ENCODE data around the gene EPHB1.

The EPHB1 gene

DNA sequence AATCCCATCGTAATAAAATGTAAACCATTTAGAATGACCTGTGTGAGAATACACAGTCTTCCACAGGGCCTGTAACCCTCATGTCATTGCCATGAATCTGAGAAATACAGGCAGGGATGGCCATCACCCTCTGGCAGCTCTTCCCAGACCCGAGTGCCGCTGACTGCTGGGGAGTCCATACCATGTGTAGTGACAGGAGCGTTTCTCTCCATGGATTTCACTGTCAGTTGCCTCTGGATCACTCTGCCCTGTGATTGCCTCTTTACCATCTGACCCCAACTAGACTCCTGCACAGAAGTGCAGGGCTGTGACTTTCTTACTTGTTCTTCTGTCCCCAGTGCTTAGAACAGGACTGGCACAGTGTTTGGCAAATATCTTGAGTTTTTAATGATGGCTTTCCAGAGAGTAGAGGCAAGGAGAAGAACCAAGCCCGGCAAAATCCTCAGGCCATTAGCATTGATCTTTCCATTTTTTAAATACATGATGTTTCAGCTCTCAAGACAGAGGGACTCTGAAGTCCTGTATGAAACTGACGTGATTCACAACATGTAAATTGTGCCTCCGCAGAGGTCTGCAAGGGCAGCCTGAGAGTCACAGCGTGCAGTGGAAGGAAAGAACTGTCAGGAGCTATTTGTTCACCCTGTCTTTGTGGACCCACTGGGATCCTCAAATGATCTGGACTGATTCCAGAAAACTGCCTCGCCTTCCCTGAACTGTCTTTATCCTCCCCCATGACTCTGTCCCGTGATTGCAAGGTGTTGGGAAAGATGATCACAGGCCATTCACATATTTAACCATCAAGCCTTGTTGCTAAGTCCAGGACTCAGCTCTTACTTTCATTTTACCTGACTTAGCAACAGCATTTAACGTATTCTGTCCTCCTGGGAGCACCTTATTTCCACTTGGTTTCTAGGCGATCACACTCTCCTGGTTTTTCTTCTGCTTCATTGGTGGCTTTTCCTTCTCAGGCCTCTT lies 354.9 kb downstream of the EPHB1 start:
- TF ChIP-seq, protein P1, sequence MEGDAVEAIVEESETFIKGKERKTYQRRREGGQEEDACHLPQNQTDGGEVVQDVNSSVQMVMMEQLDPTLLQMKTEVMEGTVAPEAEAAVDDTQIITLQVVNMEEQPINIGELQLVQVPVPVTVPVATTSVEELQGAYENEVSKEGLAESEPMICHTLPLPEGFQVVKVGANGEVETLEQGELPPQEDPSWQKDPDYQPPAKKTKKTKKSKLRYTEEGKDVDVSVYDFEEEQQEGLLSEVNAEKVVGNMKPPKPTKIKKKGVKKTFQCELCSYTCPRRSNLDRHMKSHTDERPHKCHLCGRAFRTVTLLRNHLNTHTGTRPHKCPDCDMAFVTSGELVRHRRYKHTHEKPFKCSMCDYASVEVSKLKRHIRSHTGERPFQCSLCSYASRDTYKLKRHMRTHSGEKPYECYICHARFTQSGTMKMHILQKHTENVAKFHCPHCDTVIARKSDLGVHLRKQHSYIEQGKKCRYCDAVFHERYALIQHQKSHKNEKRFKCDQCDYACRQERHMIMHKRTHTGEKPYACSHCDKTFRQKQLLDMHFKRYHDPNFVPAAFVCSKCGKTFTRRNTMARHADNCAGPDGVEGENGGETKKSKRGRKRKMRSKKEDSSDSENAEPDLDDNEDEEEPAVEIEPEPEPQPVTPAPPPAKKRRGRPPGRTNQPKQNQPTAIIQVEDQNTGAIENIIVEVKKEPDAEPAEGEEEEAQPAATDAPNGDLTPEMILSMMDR (IDR thresholded peaks at IDR 0.05; ENCODE audit: borderline replicate concordance, insufficient read depth, low read depth, low read length) = no peak

DNA sequence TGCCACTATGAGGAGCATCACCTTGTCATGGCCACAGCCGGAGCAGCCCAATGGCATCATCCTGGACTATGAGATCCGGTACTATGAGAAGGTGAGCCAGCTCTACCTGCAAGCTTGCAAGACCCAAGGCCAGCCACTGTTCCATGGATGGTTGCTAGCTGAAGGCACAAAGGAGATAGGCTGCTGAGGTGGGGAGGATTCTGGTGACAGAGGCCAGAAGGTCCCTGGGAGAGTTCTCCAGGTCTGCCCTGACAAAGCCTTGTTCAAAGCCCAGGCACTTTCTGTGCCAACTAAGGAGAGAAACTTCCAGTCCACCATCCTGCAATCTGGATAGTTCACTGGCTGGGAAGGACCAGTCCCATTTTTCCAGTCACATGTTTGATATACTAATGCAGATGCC lies 359.1 kb downstream of the EPHB1 start:
- no peak overlapping the region for H3K4me3 ChIP-seq (ENCODE audit: low read depth, low read length)
- TF ChIP-seq, protein P1 (IDR thresholded peaks at IDR 0.05; ENCODE audit: borderline replicate concordance, insufficient read depth, low read depth, low read length) = no peak

More for the DNA sequence above, 354.9 kb downstream of the EPHB1 start:
- no peak overlapping the region for H3K4me3 ChIP-seq (ENCODE audit: low read depth, low read length)

DNA sequence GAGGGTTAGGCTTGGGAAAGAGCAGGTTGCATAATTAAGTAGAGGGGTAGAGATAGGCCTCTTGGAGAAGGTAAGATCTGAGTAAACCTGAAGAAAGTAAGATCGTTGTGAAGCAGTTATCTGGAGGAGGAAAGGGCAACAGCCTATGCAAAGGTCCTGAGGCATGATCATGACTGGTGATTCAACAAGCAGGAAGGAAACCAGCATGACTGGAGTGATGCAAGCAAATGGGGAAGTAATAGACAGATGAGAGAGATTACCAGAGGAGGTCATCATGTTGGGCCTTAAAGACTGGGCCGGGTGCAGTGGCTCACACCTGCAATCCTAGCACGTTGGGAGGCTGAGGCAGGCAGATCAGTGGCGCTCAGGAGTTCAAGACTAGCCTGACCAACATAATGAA lies 360.2 kb downstream of the EPHB1 start:
- H3K4me3 ChIP-seq (ENCODE audit: low read depth, low read length) = no peak overlapping the region

DNA sequence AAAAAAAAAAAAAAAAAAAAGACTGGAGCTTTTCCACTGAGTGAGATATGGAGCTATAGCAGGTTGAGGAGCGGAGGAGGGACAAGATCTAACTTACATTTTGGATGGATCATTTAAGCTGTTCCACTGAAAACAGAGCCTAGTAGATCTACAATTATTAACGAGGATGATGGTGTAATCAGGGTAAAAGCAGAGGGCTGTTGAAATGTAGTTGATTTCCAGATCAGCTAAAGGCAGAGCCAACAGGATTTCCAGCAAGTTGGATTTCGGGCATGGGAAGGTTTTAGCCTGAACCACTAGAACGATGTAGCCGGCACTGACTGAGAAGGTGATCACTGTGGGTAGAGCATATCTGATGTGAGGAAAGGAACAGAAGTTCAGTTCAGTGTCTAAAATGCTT lies 360.7 kb downstream of the EPHB1 start:
- TF ChIP-seq, protein P1 (IDR thresholded peaks at IDR 0.05; ENCODE audit: borderline replicate concordance, insufficient read depth, low read depth, low read length) = no peak
- H3K4me3 ChIP-seq (ENCODE audit: low read depth, low read length) = no peak overlapping the region

More for the DNA sequence above, 360.2 kb downstream of the EPHB1 start:
- TF ChIP-seq, protein P1 (IDR thresholded peaks at IDR 0.05; ENCODE audit: borderline replicate concordance, insufficient read depth, low read depth, low read length) = no peak

DNA sequence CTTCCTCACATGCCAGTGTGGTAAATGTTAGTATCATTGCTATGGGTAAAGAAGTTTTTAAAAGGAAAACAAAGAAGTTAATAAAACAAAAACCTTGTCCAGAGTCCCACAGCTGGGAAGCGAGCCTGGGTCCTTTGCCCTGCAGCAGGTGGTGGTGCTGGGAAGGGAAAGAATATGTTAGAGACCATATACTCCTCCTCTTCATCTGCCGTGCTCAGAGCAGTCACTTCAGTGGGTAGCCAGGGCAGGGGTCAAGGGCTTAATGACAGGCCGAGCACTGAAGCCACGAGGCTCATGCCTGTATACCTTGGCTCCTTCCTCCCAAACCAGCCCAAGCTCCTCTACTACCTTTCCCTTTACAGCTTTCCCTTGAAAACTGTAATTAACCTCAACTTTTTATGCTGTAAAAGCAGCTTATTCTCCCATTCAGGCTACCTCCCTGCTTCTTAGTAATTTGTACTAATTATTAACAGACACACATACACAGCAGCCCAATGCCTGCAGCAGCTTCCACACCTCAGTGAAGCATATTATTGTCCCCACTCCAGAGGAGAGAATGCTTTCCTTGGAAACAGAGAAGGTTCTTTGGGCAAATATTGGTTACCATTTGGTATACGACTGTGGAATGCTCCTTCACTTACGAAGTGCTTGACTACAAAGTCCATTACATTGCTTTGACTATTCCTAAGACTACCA lies 362.1 kb downstream of the EPHB1 start:
- TF ChIP-seq, protein P1 (IDR thresholded peaks at IDR 0.05; ENCODE audit: borderline replicate concordance, insufficient read depth, low read depth, low read length) = no peak
- H3K4me3 ChIP-seq (ENCODE audit: low read depth, low read length) = no peak overlapping the region

DNA sequence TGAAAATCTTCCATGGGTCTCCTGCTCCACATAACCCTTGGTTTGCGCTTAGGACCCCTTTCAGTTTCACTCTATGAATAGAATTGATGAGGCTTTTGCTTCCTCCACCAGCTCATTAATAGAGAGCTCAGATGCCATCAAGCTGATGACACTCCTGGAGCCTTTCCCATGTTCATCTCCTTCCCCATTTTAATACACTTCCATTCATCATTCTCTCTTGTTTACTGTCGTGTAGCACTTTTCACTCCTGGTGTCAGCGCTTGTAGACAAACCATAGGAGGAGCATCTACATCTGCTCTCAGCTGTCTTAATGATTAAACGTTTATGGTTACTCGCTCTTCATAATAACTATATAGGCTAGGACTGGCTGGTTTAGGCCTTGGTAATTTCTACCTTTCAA lies 363.5 kb downstream of the EPHB1 start:
- no peak overlapping the region for H3K4me3 ChIP-seq (ENCODE audit: low read depth, low read length)
- TF ChIP-seq, protein P1 (IDR thresholded peaks at IDR 0.05; ENCODE audit: borderline replicate concordance, insufficient read depth, low read depth, low read length) = no peak
